Measurements from ENCODE around the gene PIGO. TPM values are rescaled to one million over a fixed set of nuclear protein-coding genes. Genes with fewer than 3 reads are reported as not detected.

Gene PIGO
- total and polyA plus RNA-seq, 9 of the 15 experiments (the other 6 are each of a cell fraction or from before 2014, with no cell fraction given), result 5.4 to 13.7 (median 9.7) TPM

GRCh38 chr9:35072461-35073278, 23.7 kb downstream of the PIGO start, which contains the start of gene VCP (continued):
- TF ChIP-seq PRPF4 (IDR thresholded peaks at IDR 0.05; ENCODE audit: insufficient read depth, low read depth, low read length, poor library complexity, severe bottlenecking) (peak; percentile 19), DPF2 (IDR thresholded peaks at IDR 0.05) (no peak), ZNF696 (CRISPR knock-in tag; conservative IDR thresholded peaks at IDR 0.05) (no peak), XRCC5 (IDR thresholded peaks at IDR 0.05; ENCODE audit: low read depth, low read length) (no peak), JUN (IDR thresholded peaks at IDR 0.05; ENCODE audit: borderline replicate concordance, low read depth, low read length) (no peak), JUN (CRISPR knock-in tag; IDR thresholded peaks at IDR 0.05; ENCODE audit: borderline replicate concordance) (no peak), NFATC3 (IDR thresholded peaks at IDR 0.05) (no peak), ZBTB12 (CRISPR knock-in tag; IDR thresholded peaks at IDR 0.05) (peak; percentile 53; the same call in 1 of the 2 replicates), CBX2 (IDR thresholded peaks at IDR 0.05; ENCODE audit: insufficient read depth, low read length, poor library complexity, severe bottlenecking) (no peak), CCAR2 (IDR thresholded peaks at IDR 0.05; ENCODE audit: low read depth, low read length) (no peak), ZEB2 (IDR thresholded peaks at IDR 0.05) (no peak), HES1 (IDR thresholded peaks at IDR 0.05; ENCODE audit: low read depth) (peak; percentile 44; the same call in 1 of the 2 replicates), TFAP4 (CRISPR knock-in tag; IDR thresholded peaks at IDR 0.05; ENCODE audit: borderline replicate concordance) (no peak), YY1 (IDR thresholded peaks at IDR 0.05; ENCODE audit: borderline replicate concordance in 1 of 3, control insufficient read depth in 1 of 3, extremely low read depth in 1 of 3, insufficient read depth in 3 of 3, insufficient read length in 1 of 3, insufficient replicate concordance in 2 of 3, low read depth in 1 of 3, low read length in 2 of 3) (no peak), SREBF1 (IDR thresholded peaks at IDR 0.05; ENCODE audit: borderline replicate concordance, low read depth, low read length) (no peak), BCL6 (CRISPR knock-in tag; IDR thresholded peaks at IDR 0.05) (no peak), MCM2 (IDR thresholded peaks at IDR 0.05; ENCODE audit: low read depth) (no peak), TBL1XR1 (IDR thresholded peaks at IDR 0.05; ENCODE audit: low read length in 2 of 2) (no peak), ZNF12 (CRISPR knock-in tag; IDR thresholded peaks at IDR 0.05) (no peak), HDGF (IDR thresholded peaks at IDR 0.05) (no peak), SAP30 (IDR thresholded peaks at IDR 0.05; ENCODE audit: borderline replicate concordance, insufficient read depth, low read depth, low read length, poor library complexity, severe bottlenecking) (no peak)
- TF ChIP-seq, protein P1, sequence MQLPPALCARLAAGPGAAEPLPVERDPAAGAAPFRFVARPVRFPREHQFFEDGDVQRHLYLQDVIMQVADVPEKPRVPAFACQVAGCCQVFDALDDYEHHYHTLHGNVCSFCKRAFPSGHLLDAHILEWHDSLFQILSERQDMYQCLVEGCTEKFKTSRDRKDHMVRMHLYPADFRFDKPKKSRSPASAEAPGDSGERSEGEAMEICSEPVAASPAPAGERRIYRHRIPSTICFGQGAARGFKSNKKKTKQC (CRISPR knock-in tag; IDR thresholded peaks at IDR 0.05), result no peak
- TF ChIP-seq, protein P2, sequence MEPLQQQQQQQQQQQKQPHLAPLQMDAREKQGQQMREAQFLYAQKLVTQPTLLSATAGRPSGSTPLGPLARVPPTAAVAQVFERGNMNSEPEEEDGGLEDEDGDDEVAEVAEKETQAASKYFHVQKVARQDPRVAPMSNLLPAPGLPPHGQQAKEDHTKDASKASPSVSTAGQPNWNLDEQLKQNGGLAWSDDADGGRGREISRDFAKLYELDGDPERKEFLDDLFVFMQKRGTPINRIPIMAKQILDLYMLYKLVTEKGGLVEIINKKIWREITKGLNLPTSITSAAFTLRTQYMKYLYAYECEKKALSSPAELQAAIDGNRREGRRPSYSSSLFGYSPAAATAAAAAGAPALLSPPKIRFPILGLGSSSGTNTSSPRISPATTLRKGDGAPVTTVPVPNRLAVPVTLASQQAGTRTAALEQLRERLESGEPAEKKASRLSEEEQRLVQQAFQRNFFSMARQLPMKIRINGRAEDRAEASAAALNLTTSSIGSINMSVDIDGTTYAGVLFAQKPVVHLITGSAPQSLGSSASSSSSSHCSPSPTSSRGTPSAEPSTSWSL (CRISPR knock-in tag; IDR thresholded peaks at IDR 0.05; ENCODE audit: borderline replicate concordance), result no peak

Data from K562 (cell line).